Activated T-cell treated with anti-CD3 and anti-CD28 coated beads, Interleukin-2, amount 50 U/mL, for 72 hours (primary cell): Measurements from ENCODE around the gene NR1I2. TPM values are rescaled to one million over a fixed set of nuclear protein-coding genes. Genes with fewer than 3 reads are reported as not detected.
A peak's percentile ranks its signal among the peaks of the same experiment; 100 is the strongest.

Experiments
- ATAC-seq, 2 donors: fragments of 150-1000 bp; cut with Tn5 transposase; replicated peaks in 1 of 2; 2 replicates each; pipeline ENCODE4 v1.10.0; 2021; ENCODE audit warnings: moderate library complexity in 2 of 2, mild to moderate bottlenecking in 1 of 2
- DNase-seq, 2 donors: peaks; one replicate each; pipeline ENCODE4 v3.0.0; 2021 to 2022; ENCODE audit warnings: mixed read lengths in 1 of 2
- H3K27ac Mint-ChIP-seq: one replicate; pipeline ENCODE4 v1.8.0; 2022; ENCODE audit warnings: mild to moderate bottlenecking, moderate library complexity, mixed read lengths
- H3K27me3 Mint-ChIP-seq: one replicate; pipeline ENCODE4 v1.8.0; 2022; ENCODE audit warnings: low read depth, mixed read lengths
- H3K36me3 Mint-ChIP-seq, 2 donors: one replicate each; pipeline ENCODE4 v1.8.0; 2022; ENCODE audit warnings: mixed read lengths in 2 of 2, mild to moderate bottlenecking in 1 of 2; ENCODE audit not compliant: insufficient read depth in 2 of 2
- H3K4me1 Mint-ChIP-seq: one replicate; pipeline ENCODE4 v1.8.0; 2022; ENCODE audit warnings: low read depth, mixed read lengths
- H3K4me3 Mint-ChIP-seq, 2 donors: one replicate each; pipeline ENCODE4 v1.8.0; 2022; ENCODE audit warnings: mild to moderate bottlenecking in 2 of 2, mixed read lengths in 2 of 2, moderate library complexity in 2 of 2
- H3K9me3 Mint-ChIP-seq, 2 donors: one replicate each; pipeline ENCODE4 v1.8.0; 2022; ENCODE audit warnings: mixed read lengths in 2 of 2
- total RNA-seq, 2 donors: library from RNA; stranded (reverse); gene quantifications; one replicate each; pipeline ENCODE4 v1.2.3, GENCODE V29; 2022

The NR1I2 gene
- under 1 TPM; 0.17 to 0.25 TPM for total RNA-seq

GRCh38 chr3:119781330-119782198 is at the start of gene NR1I2:
Gene NR1I2 (plus strand): TSS chr3:119782101.
- Mint-ChIP-seq H3K27ac (no peak within 1 kb of the TSS), H3K36me3 (no peaks in the 10 kb centered on the region), H3K9me3 (no peaks in the 10 kb centered on the region), H3K4me3 (no peak within 1 kb of the TSS), H3K27me3 (no peaks in the 10 kb centered on the region), H3K4me1 (peaks cover 4% of the 10 kb centered on the region)
- ATAC-seq, result no peak
- no peak for DNase-seq

DNA sequence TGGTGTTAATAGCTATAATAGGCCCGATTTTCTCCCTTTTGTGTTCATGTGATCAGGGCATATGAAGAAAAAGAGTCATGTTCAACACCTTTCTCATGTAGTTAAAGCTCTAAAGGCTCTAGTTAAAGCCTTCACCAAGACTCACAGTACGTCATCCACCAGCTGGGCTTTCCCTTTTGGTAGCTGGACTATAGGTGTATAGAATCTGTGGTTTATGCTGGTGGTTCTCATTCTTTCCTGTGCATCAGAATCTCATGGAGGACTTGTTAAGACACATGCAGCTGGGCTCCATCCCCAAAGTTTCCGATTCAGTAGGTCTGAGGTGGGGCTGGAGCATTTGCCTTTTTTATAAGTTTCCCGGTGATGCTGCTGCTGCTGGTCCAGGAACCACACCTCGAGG is 48.1 kb upstream of the NR1I2 start:
- H3K9me3 Mint-ChIP-seq, result no peaks in the 10 kb centered on the region
- H3K4me1 Mint-ChIP-seq, result peaks cover 7% of the 10 kb centered on the region
- peaks cover 1% of the 10 kb centered on the region for H3K27me3 Mint-ChIP-seq
- H3K27ac Mint-ChIP-seq, result no peak overlapping the region
- no peak overlapping the region for H3K4me3 Mint-ChIP-seq
- no peaks in the 10 kb centered on the region for H3K36me3 Mint-ChIP-seq
- ATAC-seq (no peak), DNase-seq (no peak)

DNA sequence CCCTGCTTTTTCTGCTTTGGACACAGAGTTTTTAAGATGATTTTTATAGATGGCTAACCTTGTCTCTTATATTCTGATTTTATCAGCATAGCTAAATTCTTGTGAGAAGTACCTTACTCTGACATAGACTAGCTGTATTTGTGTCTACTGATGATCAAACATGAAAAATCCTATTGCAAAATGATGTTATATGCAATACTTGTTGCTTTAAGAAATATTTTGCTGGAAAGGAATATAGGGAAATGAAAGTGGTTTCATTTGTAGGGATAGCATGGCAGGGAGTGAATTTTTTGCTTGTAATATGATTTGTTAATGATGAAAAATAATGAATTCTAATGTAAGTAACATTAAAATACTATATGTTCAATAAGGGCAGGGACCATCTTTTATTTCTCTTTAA is 43.2 kb upstream of the NR1I2 start:
- H3K9me3 Mint-ChIP-seq, result no peaks in the 10 kb centered on the region
- ATAC-seq (no peak), DNase-seq (no peak)
- no peaks in the 10 kb centered on the region for H3K36me3 Mint-ChIP-seq
- no peaks in the 10 kb centered on the region for H3K4me1 Mint-ChIP-seq
- peaks cover 19% of the 10 kb centered on the region for H3K27me3 Mint-ChIP-seq
- no peak overlapping the region for H3K27ac Mint-ChIP-seq
- no peak overlapping the region for H3K4me3 Mint-ChIP-seq

- no peaks in the 10 kb centered on the region for H3K9me3 Mint-ChIP-seq
- DNase-seq (no peak), ATAC-seq (no peak)
- no peaks in the 10 kb centered on the region for H3K4me1 Mint-ChIP-seq
- no peaks in the 10 kb centered on the region for H3K36me3 Mint-ChIP-seq
- H3K27ac Mint-ChIP-seq, result no peak overlapping the region
- no peak overlapping the region for H3K4me3 Mint-ChIP-seq
- peaks cover 38% of the 10 kb centered on the region for H3K27me3 Mint-ChIP-seq
Observed at GRCh38 chr3:119741657-119742590, 40.0 kb upstream of the NR1I2 start.

DNA sequence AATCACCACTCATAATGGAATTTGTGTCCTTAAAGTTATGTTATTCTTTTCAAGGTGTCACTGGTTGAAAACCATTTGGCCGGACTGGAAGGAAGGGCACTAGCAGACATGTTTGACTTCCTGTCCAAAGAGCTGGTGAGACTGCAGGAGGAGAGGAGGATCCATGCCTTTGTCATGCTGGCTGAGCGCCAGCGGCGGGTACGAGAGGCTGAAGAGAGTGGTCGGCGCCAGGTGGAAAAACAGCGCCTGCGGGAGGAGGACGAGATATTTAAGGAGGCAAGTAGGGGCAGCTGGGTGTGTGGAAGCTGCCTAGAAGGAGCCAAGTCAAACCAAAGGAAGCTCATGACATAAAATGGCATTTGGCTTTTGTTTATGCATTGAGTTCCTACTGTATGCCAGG is 38.0 kb upstream of the NR1I2 start:
- Mint-ChIP-seq H3K4me3 (no peak overlapping the region), H3K36me3 (no peaks in the 10 kb centered on the region), H3K9me3 (no peaks in the 10 kb centered on the region), H3K4me1 (no peaks in the 10 kb centered on the region), H3K27ac (no peak overlapping the region), H3K27me3 (peaks cover 49% of the 10 kb centered on the region)
- DNase-seq, result no peak
- no peak for ATAC-seq

DNA sequence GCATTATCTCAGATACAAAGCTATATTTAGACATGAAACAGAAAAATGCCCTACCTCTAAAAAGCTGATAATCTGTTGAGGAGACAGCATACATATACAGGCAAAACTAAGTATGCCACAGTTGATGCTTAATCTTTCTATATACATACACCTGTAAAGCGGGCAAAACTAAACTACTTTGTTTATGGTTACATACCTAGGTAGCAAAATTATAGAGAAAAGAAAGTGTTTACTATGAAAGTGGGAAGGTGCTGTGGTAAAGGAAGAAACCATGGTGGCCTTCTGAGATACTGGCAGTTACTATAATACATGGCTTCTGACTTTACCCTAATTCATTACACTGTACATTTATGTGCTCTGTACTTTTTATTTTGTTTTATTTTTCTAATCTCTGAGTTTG is 36.0 kb upstream of the NR1I2 start:
- H3K27me3 Mint-ChIP-seq, result peaks cover 52% of the 10 kb centered on the region
- peak overlapping the region; percentile 30 for H3K27ac Mint-ChIP-seq
- peaks cover 0 to 4% of the 10 kb centered on the region in 2 donors for H3K9me3 Mint-ChIP-seq
- no peaks in the 10 kb centered on the region for H3K36me3 Mint-ChIP-seq
- no peaks in the 10 kb centered on the region for H3K4me1 Mint-ChIP-seq
- no peak overlapping the region for H3K4me3 Mint-ChIP-seq
- DNase-seq (no peak), ATAC-seq (no peak)

GRCh38 chr3:119746423-119746822 is 35.5 kb upstream of the NR1I2 start:
- ATAC-seq (no peak), DNase-seq (no peak)
- no peak overlapping the region for H3K4me3 Mint-ChIP-seq
- H3K4me1 Mint-ChIP-seq, result no peaks in the 10 kb centered on the region
- no peaks in the 10 kb centered on the region for H3K36me3 Mint-ChIP-seq
- H3K27me3 Mint-ChIP-seq, result peaks cover 47% of the 10 kb centered on the region
- H3K27ac Mint-ChIP-seq, result peak overlapping the region; percentile 30
- peaks cover 0 to 4% of the 10 kb centered on the region in 2 donors for H3K9me3 Mint-ChIP-seq

DNA sequence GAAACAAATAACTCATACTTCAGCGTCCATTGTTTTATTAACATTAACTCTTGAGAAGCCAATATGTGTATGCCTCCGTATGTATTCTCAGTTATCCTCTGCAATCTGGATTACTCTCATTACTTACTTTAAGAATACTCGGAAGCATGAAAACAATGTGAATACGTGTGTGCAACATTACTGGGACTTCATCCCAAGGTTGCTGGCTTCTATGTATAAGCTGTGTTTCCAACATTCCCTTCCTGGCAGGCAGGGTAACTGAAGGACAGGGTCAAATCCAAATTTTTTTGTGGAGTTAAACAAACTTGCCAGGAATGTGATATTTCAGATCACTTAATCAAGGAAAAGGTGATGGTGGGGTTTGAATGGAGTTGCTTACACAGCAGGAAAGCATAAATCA is 34.5 kb upstream of the NR1I2 start:
- no peaks in the 10 kb centered on the region for H3K36me3 Mint-ChIP-seq
- no peak for DNase-seq
- peaks cover 0 to 4% of the 10 kb centered on the region in 2 donors for H3K9me3 Mint-ChIP-seq
- H3K4me3 Mint-ChIP-seq, result no peak overlapping the region
- H3K27me3 Mint-ChIP-seq, result peaks cover 41% of the 10 kb centered on the region
- no peaks in the 10 kb centered on the region for H3K4me1 Mint-ChIP-seq
- no peak for ATAC-seq
- H3K27ac Mint-ChIP-seq, result no peak overlapping the region

GRCh38 chr3:119748991-119749390 is 32.9 kb upstream of the NR1I2 start:
- Mint-ChIP-seq H3K27me3 (peaks cover 42% of the 10 kb centered on the region), H3K4me1 (no peaks in the 10 kb centered on the region)

GRCh38 chr3:119751423-119751822 is 30.5 kb upstream of the NR1I2 start:
- DNase-seq, result no peak
- H3K27ac Mint-ChIP-seq, result no peak overlapping the region
- H3K27me3 Mint-ChIP-seq, result peaks cover 37% of the 10 kb centered on the region
- H3K4me1 Mint-ChIP-seq, result no peaks in the 10 kb centered on the region
- peaks cover 4 to 7% of the 10 kb centered on the region in 2 donors for H3K9me3 Mint-ChIP-seq
- H3K4me3 Mint-ChIP-seq, result no peak overlapping the region
- H3K36me3 Mint-ChIP-seq, result peaks cover 0 to 2% of the 10 kb centered on the region in 2 donors
- ATAC-seq, result no peak

More at GRCh38 chr3:119748991-119749390, 32.9 kb upstream of the NR1I2 start:
- Mint-ChIP-seq H3K27ac (no peak overlapping the region), H3K4me3 (no peak overlapping the region), H3K36me3 (no peaks in the 10 kb centered on the region), H3K9me3 (peaks cover 2 to 5% of the 10 kb centered on the region in 2 donors)
- DNase-seq, result no peak
- no peak for ATAC-seq

- ATAC-seq, result no peak
- DNase-seq, result no peak
- H3K4me3 Mint-ChIP-seq, result no peak overlapping the region
- no peaks in the 10 kb centered on the region for H3K4me1 Mint-ChIP-seq
- no peak overlapping the region for H3K27ac Mint-ChIP-seq
- peaks cover 8 to 10% of the 10 kb centered on the region in 2 donors for H3K9me3 Mint-ChIP-seq
- H3K27me3 Mint-ChIP-seq, result peaks cover 37% of the 10 kb centered on the region
- peaks cover 5 to 9% of the 10 kb centered on the region in 2 donors for H3K36me3 Mint-ChIP-seq
Observed at GRCh38 chr3:119759962-119760361, 21.9 kb upstream of the NR1I2 start.

DNA sequence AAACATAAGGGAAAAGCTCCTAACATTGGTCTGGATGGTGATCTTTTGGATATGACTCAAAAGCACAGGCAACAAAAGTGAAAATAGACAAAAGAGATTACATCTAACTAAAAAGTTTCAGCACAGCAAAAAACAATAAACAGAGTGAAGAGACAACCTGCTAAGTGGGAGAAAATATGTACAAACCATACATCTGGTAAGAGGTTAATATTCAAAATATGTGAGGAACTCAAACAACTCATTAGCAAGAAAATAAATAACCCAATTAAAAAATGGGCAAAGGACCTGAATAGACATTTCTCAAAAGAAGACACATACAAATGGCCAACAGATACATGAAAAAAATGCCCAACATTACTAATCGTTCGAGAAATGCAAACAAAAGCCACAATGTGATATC is 19.0 kb upstream of the NR1I2 start:
- H3K9me3 Mint-ChIP-seq, result peaks cover 8 to 10% of the 10 kb centered on the region in 2 donors
- H3K27me3 Mint-ChIP-seq, result peaks cover 44% of the 10 kb centered on the region
- ATAC-seq (no peak), DNase-seq (no peak)
- H3K4me3 Mint-ChIP-seq, result no peak overlapping the region
- peaks cover 5 to 7% of the 10 kb centered on the region in 2 donors for H3K36me3 Mint-ChIP-seq
- no peak overlapping the region for H3K27ac Mint-ChIP-seq
- no peaks in the 10 kb centered on the region for H3K4me1 Mint-ChIP-seq

GRCh38 chr3:119763466-119763865 is 18.4 kb upstream of the NR1I2 start:
- no peak overlapping the region for H3K27ac Mint-ChIP-seq
- H3K4me1 Mint-ChIP-seq, result no peaks in the 10 kb centered on the region
- peaks cover 5 to 7% of the 10 kb centered on the region in 2 donors for H3K36me3 Mint-ChIP-seq
- H3K9me3 Mint-ChIP-seq, result peaks cover 8 to 10% of the 10 kb centered on the region in 2 donors
- no peak for ATAC-seq
- DNase-seq, result no peak
- H3K27me3 Mint-ChIP-seq, result peaks cover 44% of the 10 kb centered on the region
- H3K4me3 Mint-ChIP-seq, result no peak overlapping the region
